MV-4-11 (cell line): ENCODE results near the gene RALGDS.
A peak's percentile ranks its signal among the peaks of the same experiment; 100 is the strongest.

Experiments used
- DNase-seq: peaks from one replicate; lab custom pipeline; 2025; lab: John Stamatoyannopoulos, UW

Gene RALGDS

GRCh38 chr9:133134388-133135145, 13.5 kb upstream of the RALGDS start:
- no peak for DNase-seq

DNA sequence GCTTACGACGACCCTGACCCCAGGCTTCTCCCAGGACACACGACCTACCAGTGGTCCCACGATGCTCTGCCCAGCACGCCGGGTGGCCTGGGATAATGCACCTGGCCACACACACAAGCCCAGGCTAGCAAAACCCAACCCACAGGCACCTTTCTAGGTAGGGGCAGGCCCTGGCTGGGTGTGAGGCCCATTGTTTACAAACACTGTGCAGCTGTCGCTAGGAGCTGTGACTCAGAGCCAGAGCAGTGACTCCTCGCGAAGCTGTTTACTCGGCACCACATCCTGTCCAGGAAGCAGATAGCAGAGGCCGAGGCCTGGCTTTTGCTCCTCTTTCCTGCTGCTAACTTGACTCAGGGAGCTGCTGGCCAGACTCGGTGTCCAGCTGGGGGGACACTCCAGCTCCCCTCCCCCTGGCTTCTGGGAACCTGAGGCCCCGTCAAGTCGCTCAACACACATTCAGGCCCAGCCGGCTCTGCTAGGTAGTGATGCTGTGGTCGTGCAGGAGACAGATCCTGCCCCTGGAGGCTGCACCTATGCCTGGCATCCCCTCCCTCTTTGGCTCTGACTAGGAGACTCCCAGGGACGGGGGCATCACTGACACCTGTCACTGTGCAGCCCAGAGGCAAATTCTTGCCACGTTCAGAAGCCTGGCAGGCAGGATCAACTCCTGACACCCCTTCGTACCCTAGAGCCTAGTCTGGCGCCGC, 12.8 kb upstream of the RALGDS start:
- DNase-seq = peak; percentile 75

DNA sequence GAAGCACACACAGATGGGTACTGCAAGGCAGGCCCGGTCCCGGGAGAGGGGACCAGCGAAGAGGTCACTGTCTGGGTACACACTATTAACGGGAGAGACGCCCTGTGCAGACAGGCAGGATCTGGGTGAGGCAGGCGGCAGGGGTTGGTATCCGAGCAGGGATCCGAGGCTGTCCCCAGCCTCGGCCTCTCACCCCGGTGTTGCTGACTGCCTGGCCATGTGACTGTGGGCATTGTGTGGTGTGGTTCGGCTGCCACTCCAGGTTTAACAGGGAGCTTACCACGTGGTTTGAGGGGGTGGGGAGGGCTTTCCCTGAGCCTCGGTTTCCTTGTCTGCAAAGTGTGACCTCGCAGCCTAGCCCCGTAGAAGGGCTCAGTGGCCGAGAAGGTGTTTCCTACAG, 11.1 kb upstream of the RALGDS start:
- DNase-seq = no peak

- DNase-seq = no peak
Measured at GRCh38 chr9:133131506-133131905, 10.5 kb upstream of the RALGDS start.

- no peak for DNase-seq
Measured at GRCh38 chr9:133130685-133131244, 9.7 kb upstream of the RALGDS start.

GRCh38 chr9:133129001-133129795, 8.2 kb upstream of the RALGDS start:
- DNase-seq = no peak

DNA sequence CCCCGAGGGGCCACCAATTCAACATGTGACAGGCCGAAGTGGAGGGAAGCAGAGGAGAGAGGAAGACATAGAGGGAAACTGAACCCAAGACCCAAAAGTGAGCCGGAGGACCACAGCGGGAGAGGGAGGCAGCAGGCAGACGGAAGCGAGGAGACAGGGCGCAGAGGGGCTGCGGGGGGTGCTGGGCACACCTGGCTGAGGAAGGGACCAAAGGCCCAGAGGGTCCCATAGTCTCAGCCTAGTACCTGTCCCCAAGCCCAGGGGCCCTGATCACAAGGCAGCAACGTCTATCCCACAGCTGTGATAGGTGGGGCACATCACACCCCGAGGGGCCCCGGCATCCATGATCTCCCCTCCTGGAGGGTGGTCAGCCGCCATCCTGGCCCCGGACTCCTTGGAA, 7.1 kb upstream of the RALGDS start:
- no peak for DNase-seq

DNA sequence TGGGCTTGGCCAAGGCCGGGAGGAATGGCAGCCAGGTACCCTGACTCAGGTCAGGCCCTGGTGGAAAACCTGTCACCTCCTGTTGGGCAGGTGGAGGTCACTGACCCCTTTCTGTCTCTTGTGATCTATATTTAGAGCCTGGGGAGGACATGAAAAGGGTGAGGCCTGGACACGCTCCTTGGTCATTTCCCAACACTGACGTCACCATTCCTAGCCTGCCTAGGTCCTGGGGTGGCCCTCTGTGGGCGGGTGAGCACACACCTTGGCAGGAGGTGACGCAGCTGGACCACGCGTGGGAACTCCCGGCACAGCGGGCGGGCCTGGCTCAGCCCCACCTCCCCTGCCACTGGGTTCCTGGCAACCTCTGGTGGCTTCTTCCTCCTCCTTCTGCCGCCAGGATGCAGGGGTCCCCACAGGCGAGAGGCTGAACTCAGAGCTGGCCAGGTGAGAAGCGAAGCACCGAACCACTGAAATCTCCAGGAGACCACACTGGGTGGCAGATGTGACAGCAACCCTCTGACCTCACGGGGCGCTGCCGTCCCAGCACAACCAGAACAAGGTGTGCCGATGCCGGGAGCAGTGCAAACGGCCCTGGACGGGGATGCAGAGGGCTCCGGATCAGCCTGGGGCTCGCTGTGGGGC, 6.4 kb upstream of the RALGDS start:
- no peak for DNase-seq

DNA sequence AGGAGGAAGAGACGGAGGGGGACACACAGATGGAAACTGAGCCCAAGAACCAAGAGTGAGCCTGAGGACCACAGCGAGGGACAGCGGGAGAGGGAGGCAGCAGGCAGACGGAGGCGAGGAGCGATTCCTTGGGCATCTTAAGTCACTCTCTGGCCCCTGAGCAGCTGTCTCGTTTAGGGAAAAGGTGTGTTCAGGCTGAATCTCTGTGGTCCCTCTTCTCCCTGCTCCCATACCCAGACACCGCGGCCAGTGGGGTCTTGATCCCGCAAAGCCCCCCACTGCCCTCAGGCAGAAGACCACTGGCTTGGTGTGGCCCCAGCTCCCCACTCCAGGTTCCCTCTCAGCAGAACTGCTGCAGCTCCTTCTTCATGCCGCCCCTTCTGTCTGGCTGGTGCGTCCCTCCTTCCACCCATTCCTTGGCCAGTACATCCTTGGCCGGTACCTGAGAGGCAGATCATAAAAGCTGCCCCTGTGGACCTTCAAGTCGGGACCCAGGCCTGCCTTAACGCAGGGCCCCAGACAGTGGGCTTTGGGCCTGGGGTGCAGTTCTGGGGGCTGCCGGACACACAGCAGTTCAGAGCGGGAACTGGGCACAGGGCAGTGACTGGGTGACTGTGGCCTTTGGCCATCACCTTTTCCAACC, 5.8 kb upstream of the RALGDS start:
- no peak for DNase-seq

DNA sequence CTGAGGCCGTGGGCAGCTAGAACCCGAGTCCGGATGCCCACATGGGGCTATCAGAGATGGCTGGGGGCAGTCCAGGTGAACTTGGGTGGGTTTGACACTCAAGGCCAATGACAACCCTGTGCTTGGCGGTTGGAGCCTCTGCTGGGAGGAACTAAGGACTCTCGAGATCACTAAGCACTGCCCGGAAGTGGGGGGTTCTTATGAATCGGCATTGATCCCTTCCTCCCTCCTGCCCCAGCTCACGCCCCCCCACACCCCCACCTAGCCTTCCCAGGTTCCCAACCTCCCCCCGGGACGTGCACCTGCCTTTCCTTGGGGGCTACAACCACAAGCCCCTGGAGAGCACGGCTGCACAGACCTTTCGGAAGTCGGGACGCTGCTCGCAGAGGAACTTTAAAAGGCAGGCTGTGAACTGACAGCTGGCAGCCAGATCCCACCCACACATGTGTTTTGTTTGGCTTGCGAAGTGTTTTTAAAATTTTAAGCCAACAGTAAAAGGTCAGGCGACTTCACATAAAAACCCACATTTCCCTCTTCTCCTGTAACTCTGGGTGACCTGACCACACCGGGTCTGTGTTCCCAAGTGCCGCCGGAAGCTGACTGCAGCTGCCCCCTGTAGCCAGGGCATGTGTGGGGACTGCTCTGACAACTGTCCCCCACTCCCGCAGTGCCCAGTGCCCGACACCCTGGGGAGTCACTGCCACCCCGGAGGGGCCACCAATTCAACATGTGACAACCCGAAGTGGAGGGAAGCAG, 5.1 kb upstream of the RALGDS start:
- peak; percentile 70 for DNase-seq

- peak; percentile 15 for DNase-seq
Measured at GRCh38 chr9:133124907-133125275, 3.9 kb upstream of the RALGDS start.

- no peak for DNase-seq
Measured at GRCh38 chr9:133124123-133124906, 3.3 kb upstream of the RALGDS start.

GRCh38 chr9:133122935-133123611, 2.0 kb upstream of the RALGDS start:
- no peak for DNase-seq

DNA sequence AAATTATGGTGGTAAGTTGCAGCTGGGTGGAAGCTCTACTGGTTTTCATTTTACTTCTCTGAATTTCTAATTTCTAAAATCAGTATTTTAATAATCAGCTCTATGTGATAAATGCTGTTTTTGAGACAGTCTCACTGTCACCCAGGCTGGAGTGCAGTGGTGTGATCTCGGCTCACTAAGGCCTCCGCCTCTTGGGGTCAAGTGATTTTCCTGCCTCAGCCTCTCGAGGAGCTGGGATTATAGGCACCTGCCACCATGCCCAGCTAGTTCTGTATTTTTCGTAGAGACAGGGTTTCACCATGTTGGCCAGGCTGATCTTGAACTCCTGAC, 1.5 kb upstream of the RALGDS start:
- peak; percentile 46 for DNase-seq

GRCh38 chr9:133121915-133122550, 993 bp upstream of the RALGDS start:
- peak; percentile 85 for DNase-seq

- no peak for DNase-seq
Measured at GRCh38 chr9:133120501-133121197, 391 bp downstream of the RALGDS start.

- DNase-seq = no peak
Measured at GRCh38 chr9:133119846-133120500, 1.1 kb downstream of the RALGDS start.
